WTC11 (cell line): ENCODE results near the gene SLC24A3. TPM values are rescaled to one million over a fixed set of nuclear protein-coding genes. Genes with fewer than 3 reads are reported as not detected.

Experiments
- ATAC-seq: fragments of 200-7000 bp; cut with Tn5 transposase; 2 replicates; pipeline ENCODE4 v1.10.0; 2021; ENCODE audit warnings: mild to moderate bottlenecking, moderate library complexity
- CTCF ChIA-PET: fragments of 300-600 bp; sonication (Branson Sonifier 250); formaldehyde crosslinking; loops from one replicate; lab custom pipeline; 2021; ENCODE audit warnings: antibody characterized with exemption; lab: Charles Lee
- POLR2A ChIA-PET: fragments of 350-600 bp; sonication (Branson Sonifier 250); formaldehyde crosslinking; loops from one replicate; lab custom pipeline; 2021; ENCODE audit warnings: antibody characterized with exemption; lab: Charles Lee
- DNase-seq: peaks from one replicate; pipeline ENCODE4 v3.0.0; 2021; ENCODE audit warnings: low spot score
- H3K27ac Mint-ChIP-seq: 2 replicates; pipeline ENCODE4 v1.8.0; 2021; ENCODE audit warnings: mixed read lengths
- H3K27me3 Mint-ChIP-seq: 2 replicates; pipeline ENCODE4 v1.8.0; 2021; ENCODE audit warnings: low read depth, mild to moderate bottlenecking, moderate library complexity, mixed read lengths
- H3K36me3 Mint-ChIP-seq: 2 replicates; pipeline ENCODE4 v1.8.0; 2021; ENCODE audit warnings: mixed read lengths
- H3K4me1 Mint-ChIP-seq: 2 replicates; pipeline ENCODE4 v1.8.0; 2022; ENCODE audit warnings: mixed read lengths
- H3K4me3 Mint-ChIP-seq: 2 replicates; pipeline ENCODE4 v1.8.0; 2021; ENCODE audit warnings: mild to moderate bottlenecking, moderate library complexity, mixed read lengths
- H3K9me3 Mint-ChIP-seq: 2 replicates; pipeline ENCODE4 v1.8.0; 2021; ENCODE audit warnings: mixed read lengths
- ATF3 ChIP-seq: sonication (generic); formaldehyde crosslinking; conservative IDR thresholded peaks from 2 replicates; pipeline ENCODE4 v1.8.1; 2022; ENCODE audit warnings: mild to moderate bottlenecking, missing genetic modification reagents
- CDX4 ChIP-seq: fragments of 250-450 bp; sonication (Bioruptor Pico); IDR thresholded peaks from 2 replicates; pipeline ENCODE4 v1.9.0; 2021; ENCODE audit warnings: moderate library complexity, mild to moderate bottlenecking, inconsistent platforms, borderline replicate concordance
- ETV6 ChIP-seq: sonication (generic); formaldehyde crosslinking; IDR thresholded peaks from 2 replicates; pipeline ENCODE4 v1.8.1; 2022; ENCODE audit warnings: mild to moderate bottlenecking, missing genetic modification reagents
- HMGA2 ChIP-seq: fragments of 250-450 bp; sonication (Bioruptor Pico); IDR thresholded peaks from 2 replicates; pipeline ENCODE4 v1.4.0; 2021; ENCODE audit warnings: mild to moderate bottlenecking, moderate library complexity
- NFATC4 ChIP-seq: fragments of 250-450 bp; sonication (Bioruptor Pico); IDR thresholded peaks from 2 replicates; pipeline ENCODE4 v1.9.0; 2021; ENCODE audit warnings: mild to moderate bottlenecking
- NR2C2 ChIP-seq: sonication (generic); formaldehyde crosslinking; IDR thresholded peaks from 2 replicates; pipeline ENCODE4 v1.8.0; 2022; ENCODE audit warnings: mild to moderate bottlenecking, missing genetic modification reagents
- OVOL2 ChIP-seq: fragments of 250-450 bp; sonication (Bioruptor Pico); IDR thresholded peaks from 2 replicates; pipeline ENCODE4 v1.9.0; 2021; ENCODE audit warnings: mild to moderate bottlenecking, borderline replicate concordance
- PRDM15 ChIP-seq: sonication (generic); formaldehyde crosslinking; IDR thresholded peaks from 2 replicates; pipeline ENCODE4 v1.8.0; 2022; ENCODE audit warnings: missing genetic modification reagents
- RELA ChIP-seq: sonication (generic); formaldehyde crosslinking; IDR thresholded peaks from 2 replicates; pipeline ENCODE4 v1.8.1; 2022; ENCODE audit warnings: missing genetic modification reagents, mild to moderate bottlenecking, borderline replicate concordance
- USF1 ChIP-seq: sonication (generic); formaldehyde crosslinking; IDR thresholded peaks from 2 replicates; pipeline ENCODE4 v1.8.0; 2022; ENCODE audit warnings: mild to moderate bottlenecking, missing genetic modification reagents
- ZNF219 ChIP-seq: sonication (generic); formaldehyde crosslinking; IDR thresholded peaks from 2 replicates; pipeline ENCODE4 v1.8.0; 2023; ENCODE audit warnings: missing genetic modification reagents, mild to moderate bottlenecking, borderline replicate concordance
- total RNA-seq: library from RNA; stranded (reverse); gene quantifications from 3 replicates; pipeline ENCODE4 v1.2.3, GENCODE V29; 2021
- TF ChIP-seq, protein P1 (sequence below): sonication (generic); formaldehyde crosslinking; IDR thresholded peaks from 2 replicates; pipeline ENCODE4 v1.8.1; 2023; ENCODE audit warnings: mild to moderate bottlenecking, missing genetic modification reagents, borderline replicate concordance
- TF ChIP-seq, protein P2 (sequence below): sonication (generic); formaldehyde crosslinking; IDR thresholded peaks from 2 replicates; pipeline ENCODE4 v1.8.1; 2022; ENCODE audit warnings: mild to moderate bottlenecking, moderate library complexity, missing genetic modification reagents
- TF ChIP-seq, protein P3 (sequence below): fragments of 250-450 bp; sonication (Bioruptor Pico); IDR thresholded peaks from 2 replicates; pipeline ENCODE4 v1.9.0; 2021; ENCODE audit warnings: mild to moderate bottlenecking
- TF ChIP-seq, protein P4 (sequence below): fragments of 250-450 bp; sonication (Bioruptor Pico); IDR thresholded peaks from 2 replicates; pipeline ENCODE4 v1.9.0; 2021; ENCODE audit warnings: mild to moderate bottlenecking
- TF ChIP-seq, protein P5 (sequence below): sonication (generic); formaldehyde crosslinking; IDR thresholded peaks from 2 replicates; pipeline ENCODE4 v1.8.1; 2022; ENCODE audit warnings: mild to moderate bottlenecking, missing genetic modification reagents, moderate library complexity, borderline replicate concordance

SLC24A3 gene
- total RNA-seq, 1 experiment from 2014 or later, result 5.7 TPM

DNA sequence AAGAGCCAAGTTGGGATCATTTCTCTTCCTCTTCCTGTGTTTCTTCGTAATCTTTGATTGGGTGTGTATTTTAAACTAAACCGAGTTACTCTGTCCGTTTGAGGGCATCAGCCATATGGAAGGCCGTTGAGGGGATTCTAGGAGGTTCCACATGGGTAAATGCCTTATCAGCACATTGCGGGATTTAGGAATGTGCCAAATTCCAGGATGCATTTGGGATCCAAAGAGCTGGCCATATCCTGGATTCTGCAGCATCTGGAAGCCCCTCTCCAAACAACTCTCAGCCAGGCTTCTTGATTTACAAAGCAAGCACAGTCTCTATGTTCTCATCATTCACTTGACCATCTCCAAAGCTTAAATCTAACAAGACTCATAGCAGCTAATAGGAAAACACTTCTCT lies 478.0 kb downstream of the SLC24A3 start (continued):
- TF ChIP-seq, protein P1, sequence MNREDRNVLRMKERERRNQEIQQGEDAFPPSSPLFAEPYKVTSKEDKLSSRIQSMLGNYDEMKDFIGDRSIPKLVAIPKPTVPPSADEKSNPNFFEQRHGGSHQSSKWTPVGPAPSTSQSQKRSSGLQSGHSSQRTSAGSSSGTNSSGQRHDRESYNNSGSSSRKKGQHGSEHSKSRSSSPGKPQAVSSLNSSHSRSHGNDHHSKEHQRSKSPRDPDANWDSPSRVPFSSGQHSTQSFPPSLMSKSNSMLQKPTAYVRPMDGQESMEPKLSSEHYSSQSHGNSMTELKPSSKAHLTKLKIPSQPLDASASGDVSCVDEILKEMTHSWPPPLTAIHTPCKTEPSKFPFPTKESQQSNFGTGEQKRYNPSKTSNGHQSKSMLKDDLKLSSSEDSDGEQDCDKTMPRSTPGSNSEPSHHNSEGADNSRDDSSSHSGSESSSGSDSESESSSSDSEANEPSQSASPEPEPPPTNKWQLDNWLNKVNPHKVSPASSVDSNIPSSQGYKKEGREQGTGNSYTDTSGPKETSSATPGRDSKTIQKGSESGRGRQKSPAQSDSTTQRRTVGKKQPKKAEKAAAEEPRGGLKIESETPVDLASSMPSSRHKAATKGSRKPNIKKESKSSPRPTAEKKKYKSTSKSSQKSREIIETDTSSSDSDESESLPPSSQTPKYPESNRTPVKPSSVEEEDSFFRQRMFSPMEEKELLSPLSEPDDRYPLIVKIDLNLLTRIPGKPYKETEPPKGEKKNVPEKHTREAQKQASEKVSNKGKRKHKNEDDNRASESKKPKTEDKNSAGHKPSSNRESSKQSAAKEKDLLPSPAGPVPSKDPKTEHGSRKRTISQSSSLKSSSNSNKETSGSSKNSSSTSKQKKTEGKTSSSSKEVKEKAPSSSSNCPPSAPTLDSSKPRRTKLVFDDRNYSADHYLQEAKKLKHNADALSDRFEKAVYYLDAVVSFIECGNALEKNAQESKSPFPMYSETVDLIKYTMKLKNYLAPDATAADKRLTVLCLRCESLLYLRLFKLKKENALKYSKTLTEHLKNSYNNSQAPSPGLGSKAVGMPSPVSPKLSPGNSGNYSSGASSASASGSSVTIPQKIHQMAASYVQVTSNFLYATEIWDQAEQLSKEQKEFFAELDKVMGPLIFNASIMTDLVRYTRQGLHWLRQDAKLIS (CRISPR knock-in tag), result no peak
- TF ChIP-seq RELA (CRISPR knock-in tag) (no peak), CDX4 (no peak)

GRCh38 chr20:19691125-19691524 lies 478.7 kb downstream of the SLC24A3 start:
- H3K36me3 Mint-ChIP-seq, result peaks cover 12% of the 10 kb centered on the region
- H3K4me1 Mint-ChIP-seq, result peaks cover 10% of the 10 kb centered on the region
- ATAC-seq (no peak), DNase-seq (no peak)
- CTCF ChIA-PET, result interaction anchor here (0.8 to 1.6 kb wide), 2 partner anchors 51 to 111 kb away, joined by 3 to 5 read pairs; no protein-coding TSS in a partner anchor
- POLR2A ChIA-PET, result no interaction called here
- peaks cover 12% of the 10 kb centered on the region for H3K9me3 Mint-ChIP-seq
- no peak overlapping the region for H3K4me3 Mint-ChIP-seq
- no peaks in the 10 kb centered on the region; the same call in 1 of the 2 replicates for H3K27me3 Mint-ChIP-seq
- H3K27ac Mint-ChIP-seq, result 0 out of 2 replicates have a peak overlapping the region, but pooled peaks have one; percentile 61
- TF ChIP-seq PRDM15 (CRISPR knock-in tag), result no peak
- no peak for TF ChIP-seq ZNF219 (CRISPR knock-in tag)
- TF ChIP-seq ATF3 (CRISPR knock-in tag), result no peak
- TF ChIP-seq NR2C2 (CRISPR knock-in tag), result no peak
- TF ChIP-seq, protein P2, sequence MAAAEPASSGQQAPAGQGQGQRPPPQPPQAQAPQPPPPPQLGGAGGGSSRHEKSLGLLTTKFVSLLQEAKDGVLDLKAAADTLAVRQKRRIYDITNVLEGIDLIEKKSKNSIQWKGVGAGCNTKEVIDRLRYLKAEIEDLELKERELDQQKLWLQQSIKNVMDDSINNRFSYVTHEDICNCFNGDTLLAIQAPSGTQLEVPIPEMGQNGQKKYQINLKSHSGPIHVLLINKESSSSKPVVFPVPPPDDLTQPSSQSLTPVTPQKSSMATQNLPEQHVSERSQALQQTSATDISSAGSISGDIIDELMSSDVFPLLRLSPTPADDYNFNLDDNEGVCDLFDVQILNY (CRISPR knock-in tag), result no peak
- TF ChIP-seq, protein P1 (CRISPR knock-in tag), result no peak
- TF ChIP-seq NFATC4 (CRISPR knock-in tag), result no peak
- TF ChIP-seq, protein P3, sequence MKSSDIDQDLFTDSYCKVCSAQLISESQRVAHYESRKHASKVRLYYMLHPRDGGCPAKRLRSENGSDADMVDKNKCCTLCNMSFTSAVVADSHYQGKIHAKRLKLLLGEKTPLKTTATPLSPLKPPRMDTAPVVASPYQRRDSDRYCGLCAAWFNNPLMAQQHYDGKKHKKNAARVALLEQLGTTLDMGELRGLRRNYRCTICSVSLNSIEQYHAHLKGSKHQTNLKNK (CRISPR knock-in tag), result no peak
- no peak for TF ChIP-seq HMGA2 (CRISPR knock-in tag)
- TF ChIP-seq, protein P4, sequence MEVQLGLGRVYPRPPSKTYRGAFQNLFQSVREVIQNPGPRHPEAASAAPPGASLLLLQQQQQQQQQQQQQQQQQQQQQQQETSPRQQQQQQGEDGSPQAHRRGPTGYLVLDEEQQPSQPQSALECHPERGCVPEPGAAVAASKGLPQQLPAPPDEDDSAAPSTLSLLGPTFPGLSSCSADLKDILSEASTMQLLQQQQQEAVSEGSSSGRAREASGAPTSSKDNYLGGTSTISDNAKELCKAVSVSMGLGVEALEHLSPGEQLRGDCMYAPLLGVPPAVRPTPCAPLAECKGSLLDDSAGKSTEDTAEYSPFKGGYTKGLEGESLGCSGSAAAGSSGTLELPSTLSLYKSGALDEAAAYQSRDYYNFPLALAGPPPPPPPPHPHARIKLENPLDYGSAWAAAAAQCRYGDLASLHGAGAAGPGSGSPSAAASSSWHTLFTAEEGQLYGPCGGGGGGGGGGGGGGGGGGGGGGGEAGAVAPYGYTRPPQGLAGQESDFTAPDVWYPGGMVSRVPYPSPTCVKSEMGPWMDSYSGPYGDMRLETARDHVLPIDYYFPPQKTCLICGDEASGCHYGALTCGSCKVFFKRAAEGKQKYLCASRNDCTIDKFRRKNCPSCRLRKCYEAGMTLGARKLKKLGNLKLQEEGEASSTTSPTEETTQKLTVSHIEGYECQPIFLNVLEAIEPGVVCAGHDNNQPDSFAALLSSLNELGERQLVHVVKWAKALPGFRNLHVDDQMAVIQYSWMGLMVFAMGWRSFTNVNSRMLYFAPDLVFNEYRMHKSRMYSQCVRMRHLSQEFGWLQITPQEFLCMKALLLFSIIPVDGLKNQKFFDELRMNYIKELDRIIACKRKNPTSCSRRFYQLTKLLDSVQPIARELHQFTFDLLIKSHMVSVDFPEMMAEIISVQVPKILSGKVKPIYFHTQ (CRISPR knock-in tag), result no peak
- TF ChIP-seq ETV6 (CRISPR knock-in tag), result no peak
- TF ChIP-seq USF1 (CRISPR knock-in tag), result no peak
- TF ChIP-seq OVOL2 (CRISPR knock-in tag), result no peak
- TF ChIP-seq, protein P5, sequence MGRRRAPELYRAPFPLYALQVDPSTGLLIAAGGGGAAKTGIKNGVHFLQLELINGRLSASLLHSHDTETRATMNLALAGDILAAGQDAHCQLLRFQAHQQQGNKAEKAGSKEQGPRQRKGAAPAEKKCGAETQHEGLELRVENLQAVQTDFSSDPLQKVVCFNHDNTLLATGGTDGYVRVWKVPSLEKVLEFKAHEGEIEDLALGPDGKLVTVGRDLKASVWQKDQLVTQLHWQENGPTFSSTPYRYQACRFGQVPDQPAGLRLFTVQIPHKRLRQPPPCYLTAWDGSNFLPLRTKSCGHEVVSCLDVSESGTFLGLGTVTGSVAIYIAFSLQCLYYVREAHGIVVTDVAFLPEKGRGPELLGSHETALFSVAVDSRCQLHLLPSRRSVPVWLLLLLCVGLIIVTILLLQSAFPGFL (CRISPR knock-in tag), result no peak
